Stomach smooth muscle (tissue), 2 donors: ENCODE measurements around the gene TTC31.

ENCODE experiments used
- H3K27ac ChIP-seq: one replicate; pipeline ENCODE4 v1.7.0; 2013; ENCODE audit warnings: mild to moderate bottlenecking, low read length, inconsistent platforms
- H3K27me3 ChIP-seq, 2 donors: one replicate each; pipeline ENCODE4 v1.7.0; 2013; ENCODE audit warnings: low read length in 2 of 2; ENCODE audit not compliant: insufficient read depth in 2 of 2, control insufficient read depth in 1 of 2
- H3K36me3 ChIP-seq, 2 donors: one replicate each; pipeline ENCODE4 v1.7.0; 2013; ENCODE audit warnings: low read length in 2 of 2; ENCODE audit not compliant: control insufficient read depth in 2 of 2, insufficient read depth in 2 of 2
- H3K4me1 ChIP-seq: one replicate; pipeline ENCODE4 v1.7.0; 2013; ENCODE audit warnings: low read length; ENCODE audit not compliant: control insufficient read depth, insufficient read depth
- H3K4me3 ChIP-seq, 2 donors: one replicate each; pipeline ENCODE4 v1.7.0; 2013; ENCODE audit warnings: low read length in 2 of 2
- H3K9ac ChIP-seq, 2 donors: one replicate each; pipeline ENCODE4 v1.7.0; 2013; ENCODE audit warnings: low read length in 2 of 2, mild to moderate bottlenecking in 1 of 2
- H3K9me3 ChIP-seq, 2 donors: one replicate each; pipeline ENCODE4 v1.7.0; 2013; ENCODE audit warnings: low read length in 2 of 2; ENCODE audit not compliant: control insufficient read depth in 2 of 2
- donor health status: healthy.
- donor health status: Pancreatic carcinoma.

Gene TTC31

DNA sequence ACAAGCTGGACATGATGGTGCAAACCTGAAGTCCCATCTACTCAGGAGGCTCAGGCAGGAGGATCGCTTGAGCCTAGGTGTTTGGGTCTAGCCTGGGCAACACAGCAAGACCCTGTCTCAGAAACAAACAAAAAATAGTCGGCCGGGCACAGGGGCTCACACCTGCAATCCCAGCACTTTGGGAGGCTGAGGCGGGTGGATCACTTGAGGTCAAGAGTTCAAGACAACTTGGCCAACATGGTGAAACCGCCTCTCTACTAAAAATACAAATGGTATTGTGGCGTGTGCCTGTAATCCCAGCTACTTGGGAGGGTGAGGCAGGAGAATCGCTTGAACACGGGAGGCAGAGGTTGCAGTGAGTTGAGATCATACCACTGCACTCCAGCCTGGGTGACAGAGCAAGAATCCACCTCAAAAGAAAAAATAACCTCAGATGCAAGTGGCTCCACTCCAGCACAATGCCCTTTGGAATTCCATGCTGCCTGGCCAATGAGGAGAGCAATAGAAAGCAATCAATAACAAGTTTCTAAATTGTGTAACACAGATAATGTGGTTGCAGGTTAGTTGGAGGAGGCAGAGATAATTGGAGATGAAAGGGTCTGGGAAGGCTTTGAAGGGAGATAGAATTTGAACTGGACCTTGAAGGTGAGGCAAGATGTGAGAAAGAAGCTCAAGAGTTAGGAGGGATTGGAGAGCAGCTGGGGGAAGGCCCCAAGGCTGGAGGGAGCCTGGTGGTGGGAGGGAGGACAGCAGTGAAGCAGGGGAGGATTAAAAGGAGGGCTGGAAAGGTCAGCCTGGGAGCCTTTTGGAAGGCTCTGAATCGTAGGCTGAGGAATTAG, 6.0 kb downstream of the TTC31 start:
- Histone ChIP-seq H3K27ac (no peak overlapping the region), H3K9ac (no peak overlapping the region), H3K36me3 (peaks cover 35 to 42% of the 10 kb centered on the region in 2 donors), H3K9me3 (no peaks in the 10 kb centered on the region), H3K4me3 (no peak overlapping the region), H3K27me3 (no peaks in the 10 kb centered on the region), H3K4me1 (peaks cover 4% of the 10 kb centered on the region)

DNA sequence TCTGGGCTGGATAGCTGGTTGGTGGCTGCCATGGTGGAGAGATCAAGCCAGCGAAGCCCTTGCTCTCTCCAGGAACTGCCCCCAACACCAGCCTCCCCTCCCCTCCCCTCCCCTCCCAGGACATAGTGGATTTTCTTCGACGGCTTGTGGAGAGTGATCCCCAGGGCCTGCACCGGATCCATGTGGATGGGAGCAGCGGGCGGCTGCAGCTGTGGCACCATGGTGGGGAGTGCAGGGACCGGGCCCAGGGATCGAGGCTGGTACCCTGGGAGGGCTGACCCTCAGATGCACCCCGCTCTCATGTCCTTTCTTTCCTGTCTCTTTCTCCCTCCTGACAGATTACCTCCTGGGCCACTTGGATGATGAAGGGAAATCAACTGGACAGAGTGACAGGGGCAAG, 7.0 kb downstream of the TTC31 start:
- Histone ChIP-seq H3K9me3 (no peaks in the 10 kb centered on the region), H3K27ac (no peak overlapping the region), H3K27me3 (no peaks in the 10 kb centered on the region), H3K4me1 (no peaks in the 10 kb centered on the region), H3K9ac (no peak overlapping the region), H3K4me3 (no peak overlapping the region), H3K36me3 (peaks cover 35 to 42% of the 10 kb centered on the region in 2 donors)

GRCh38 chr2:74491648-74492544, 9.0 kb downstream of the TTC31 start:
- H3K9me3 ChIP-seq = no peaks in the 10 kb centered on the region
- H3K27me3 ChIP-seq = peaks cover 0 to 1% of the 10 kb centered on the region in 2 donors
- H3K9ac ChIP-seq = no peak overlapping the region
- no peak overlapping the region for H3K27ac ChIP-seq
- H3K4me3 ChIP-seq = no peak overlapping the region
- peaks cover 30 to 40% of the 10 kb centered on the region in 2 donors for H3K36me3 ChIP-seq
- no peaks in the 10 kb centered on the region for H3K4me1 ChIP-seq

DNA sequence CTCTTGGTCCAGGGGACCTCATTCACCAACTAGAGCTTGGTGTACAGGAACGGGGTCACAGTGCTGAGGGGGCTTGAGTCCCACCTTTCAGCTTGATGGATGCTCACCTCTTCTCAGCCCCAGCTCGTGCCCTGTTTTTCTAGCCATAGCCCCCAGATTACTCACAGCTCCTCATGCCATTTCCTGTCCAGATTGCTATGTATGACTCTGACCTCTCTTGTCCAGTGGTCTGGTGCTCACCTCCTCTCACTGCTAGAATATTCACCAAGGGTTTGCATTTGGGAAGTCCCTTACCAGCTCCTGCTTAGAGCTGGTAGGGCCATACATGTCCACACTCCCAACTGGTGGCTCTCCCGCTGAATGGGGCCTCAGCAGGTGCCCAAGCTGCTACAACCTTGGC, 10.7 kb downstream of the TTC31 start:
- peaks cover 9% of the 10 kb centered on the region for H3K4me1 ChIP-seq
- H3K4me3 ChIP-seq = no peak overlapping the region
- no peak overlapping the region for H3K27ac ChIP-seq
- peaks cover 14 to 17% of the 10 kb centered on the region in 2 donors for H3K27me3 ChIP-seq
- no peaks in the 10 kb centered on the region for H3K9me3 ChIP-seq
- H3K9ac ChIP-seq = no peak overlapping the region
- peaks cover 26 to 40% of the 10 kb centered on the region in 2 donors for H3K36me3 ChIP-seq

GRCh38 chr2:74495440-74495839, 12.6 kb downstream of the TTC31 start:
- Histone ChIP-seq H3K4me3 (no peak overlapping the region), H3K9me3 (no peaks in the 10 kb centered on the region), H3K27ac (no peak overlapping the region), H3K36me3 (peaks cover 21 to 31% of the 10 kb centered on the region in 2 donors), H3K27me3 (peaks cover 33 to 34% of the 10 kb centered on the region in 2 donors), H3K9ac (no peak overlapping the region), H3K4me1 (peaks cover 22% of the 10 kb centered on the region)

GRCh38 chr2:74496997-74497776, 14.3 kb downstream of the TTC31 start:
- Histone ChIP-seq H3K27me3 (peaks cover 50 to 51% of the 10 kb centered on the region in 2 donors), H3K9ac (no peak overlapping the region), H3K27ac (no peak overlapping the region)

GRCh38 chr2:74497777-74498499, 15.1 kb downstream of the TTC31 start:
- Histone ChIP-seq H3K27me3 (peaks cover 55 to 57% of the 10 kb centered on the region in 2 donors), H3K4me3 (peak overlapping the region; percentile 20 to 64), H3K27ac (no peak overlapping the region), H3K36me3 (peaks cover 4 to 7% of the 10 kb centered on the region in 2 donors), H3K4me1 (peaks cover 31% of the 10 kb centered on the region), H3K9ac (no peak overlapping the region), H3K9me3 (no peaks in the 10 kb centered on the region)

More at GRCh38 chr2:74496997-74497776, 14.3 kb downstream of the TTC31 start:
- peaks cover 24% of the 10 kb centered on the region for H3K4me1 ChIP-seq
- H3K4me3 ChIP-seq = no peak overlapping the region
- H3K9me3 ChIP-seq = no peaks in the 10 kb centered on the region
- peaks cover 12 to 14% of the 10 kb centered on the region in 2 donors for H3K36me3 ChIP-seq

GRCh38 chr2:74498500-74499266, 15.8 kb downstream of the TTC31 start:
- Histone ChIP-seq H3K27ac (no peak overlapping the region), H3K4me3 (peak overlapping the region; percentile 48 to 64), H3K9ac (no peak overlapping the region), H3K9me3 (no peaks in the 10 kb centered on the region), H3K36me3 (peaks cover 0 to under 1% of the 10 kb centered on the region in 2 donors), H3K27me3 (peaks cover 55 to 65% of the 10 kb centered on the region in 2 donors), H3K4me1 (peaks cover 36% of the 10 kb centered on the region)

DNA sequence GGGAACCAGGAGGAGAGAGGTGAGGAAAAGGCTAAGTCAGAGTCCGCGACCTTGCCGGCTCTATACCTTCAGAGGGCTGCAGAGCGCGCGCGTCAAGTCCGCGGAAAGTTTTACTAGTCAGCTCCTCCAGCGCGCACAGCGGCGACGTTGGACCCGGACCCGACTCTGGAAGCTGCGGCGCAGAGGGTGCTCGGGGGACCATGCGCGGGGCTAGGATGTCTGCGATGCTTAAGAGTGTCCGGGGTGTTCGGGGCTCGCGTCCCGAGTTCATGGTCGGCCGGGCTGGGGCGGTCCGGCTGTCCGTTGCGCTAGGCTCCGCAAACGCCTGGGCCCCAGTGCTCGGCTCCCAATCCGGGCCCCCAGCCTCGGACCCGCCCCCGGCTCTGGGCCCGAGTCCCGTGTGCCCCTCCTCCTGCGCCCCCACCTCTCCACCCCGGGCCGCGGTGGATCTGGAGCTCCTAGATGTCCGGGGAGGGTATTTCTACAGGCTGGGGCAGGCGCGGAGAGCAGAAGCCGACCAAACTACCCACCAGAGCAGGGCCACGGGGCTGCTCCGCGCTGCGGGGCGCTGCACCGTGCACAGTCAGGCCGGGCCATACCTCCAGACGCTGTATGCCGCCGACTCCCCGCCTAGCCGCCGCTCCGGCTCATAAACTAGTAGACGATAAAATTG, 16.5 kb downstream of the TTC31 start, which contains the start of gene LBX2:
LBX2 (minus strand) TSS at position 337 of the 673 bp plus-strand sequence; CDS start at position 271, 66 bp downstream.
- no peaks in the 10 kb centered on the region for H3K36me3 ChIP-seq
- H3K9me3 ChIP-seq = no peaks in the 10 kb centered on the region
- no peak within 1 kb of the TSS for H3K27ac ChIP-seq
- H3K27me3 ChIP-seq = peaks cover 62 to 72% of the 10 kb centered on the region in 2 donors
- peak within 1 kb of the TSS; percentile 48 to 64 for H3K4me3 ChIP-seq
- no peak within 1 kb of the TSS for H3K9ac ChIP-seq
- H3K4me1 ChIP-seq = peaks cover 39% of the 10 kb centered on the region
